ENCODE data around the gene UBE2M.
"Not testable (repeated sequence)": the region's sequence is repeated elsewhere in the genome, so short reads cannot be mapped to it uniquely, and the experiment has no call there.

The UBE2M gene

GRCh38 chr19:58555369-58555885 lies 3.0 kb downstream of the UBE2M start:
- no peak for DNase-seq

- no peak for DNase-seq
Measured at GRCh38 chr19:58554494-58555368, 3.7 kb downstream of the UBE2M start, which contains the start of gene CHMP2A. Gene CHMP2A (minus strand): TSS chr19:58555105. CDS start chr19:58554212, 893 bp downstream.

GRCh38 chr19:58553799-58554493 lies 4.5 kb downstream of the UBE2M start:
- DNase-seq, result no peak

- no peak for DNase-seq
Measured at GRCh38 chr19:58552655-58553054, 5.8 kb downstream of the UBE2M start.

GRCh38 chr19:58551577-58552471 lies 6.6 kb downstream of the UBE2M start:
- no peak for DNase-seq

GRCh38 chr19:58551123-58551497 lies 7.3 kb downstream of the UBE2M start:
- no peak for DNase-seq

- DNase-seq, result no peak
Measured at GRCh38 chr19:58550362-58551122, 7.9 kb downstream of the UBE2M start.

GRCh38 chr19:58549664-58550361 lies 8.6 kb downstream of the UBE2M start:
- no peak for DNase-seq

GRCh38 chr19:58548859-58549663 lies 9.3 kb downstream of the UBE2M start:
- DNase-seq, result no peak

- no peak for DNase-seq
Measured at GRCh38 chr19:58547323-58548312, 10.8 kb downstream of the UBE2M start.

- DNase-seq, result no peak
Measured at GRCh38 chr19:58546019-58546530, 12.3 kb downstream of the UBE2M start.

- no peak for DNase-seq
Measured at GRCh38 chr19:58545286-58546018, 13.0 kb downstream of the UBE2M start.

GRCh38 chr19:58544591-58545285 lies 13.7 kb downstream of the UBE2M start:
- DNase-seq, result no peak

GRCh38 chr19:58543826-58544590 lies 14.4 kb downstream of the UBE2M start, which contains the start of gene TRIM28:
Gene TRIM28 (plus strand): TSS chr19:58544064. CDS start chr19:58544758, 694 bp downstream.
- no peak for DNase-seq

GRCh38 chr19:58542641-58543372 lies 15.6 kb downstream of the UBE2M start:
- DNase-seq, result not testable (repeated sequence)

- DNase-seq, result not testable (repeated sequence)
Measured at GRCh38 chr19:58539169-58539559, 19.2 kb downstream of the UBE2M start.
